ENCODE measurements around the gene DNAH17.

The DNAH17 gene

DNA sequence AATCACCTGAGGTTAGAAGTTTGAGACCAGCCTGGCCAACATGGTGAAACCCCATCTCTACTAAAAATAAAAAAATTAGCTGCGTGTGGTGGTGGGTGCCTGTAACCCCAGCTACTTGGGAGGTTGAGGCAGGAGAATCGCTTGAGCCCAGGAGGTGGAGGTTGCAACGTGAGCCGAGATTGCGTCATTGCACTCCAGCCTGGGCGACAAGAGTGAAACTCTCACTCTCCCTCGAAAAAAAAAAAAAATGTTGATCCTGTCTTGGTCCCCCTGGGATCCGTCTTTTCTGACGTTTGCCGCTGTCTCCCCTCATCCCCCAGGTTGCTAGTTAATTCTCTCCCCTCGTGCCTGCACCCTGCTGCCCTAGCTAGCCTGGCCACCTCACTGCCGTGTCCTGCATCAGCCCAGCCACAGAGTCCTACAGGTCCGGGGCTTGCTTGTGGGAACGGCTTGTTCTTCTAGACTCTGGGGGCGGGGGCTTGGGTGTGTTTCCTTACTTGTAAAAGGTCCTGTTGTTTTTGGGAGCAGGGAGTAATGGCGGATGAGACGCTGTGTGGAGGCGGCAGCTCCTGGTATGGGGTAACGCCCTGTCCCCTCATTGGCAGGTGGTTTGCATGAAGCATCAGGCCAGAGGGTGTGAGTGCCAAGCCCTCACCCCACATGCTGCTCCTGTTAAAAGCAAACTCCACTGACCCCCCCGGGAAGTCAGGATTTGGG is 154.2 kb downstream of the DNAH17 start:
- DNase-seq, result no peak

DNA sequence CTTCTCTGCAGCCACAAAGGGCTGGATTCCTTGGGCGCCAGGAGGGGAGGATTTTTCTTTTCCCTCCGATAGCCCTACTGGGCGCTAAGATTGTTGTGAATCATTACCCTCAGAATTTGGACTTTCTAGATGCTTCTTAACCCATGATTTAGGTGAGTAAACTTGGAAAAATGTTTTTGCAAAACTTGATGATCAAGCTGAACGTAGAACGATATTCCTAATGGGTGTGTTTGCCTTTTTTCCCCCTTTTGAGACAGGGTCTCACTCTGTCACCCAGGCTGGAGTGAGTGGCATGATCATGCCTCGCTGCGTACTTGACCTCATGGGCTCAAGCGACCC is 155.0 kb downstream of the DNAH17 start:
- DNase-seq, result no peak

DNA sequence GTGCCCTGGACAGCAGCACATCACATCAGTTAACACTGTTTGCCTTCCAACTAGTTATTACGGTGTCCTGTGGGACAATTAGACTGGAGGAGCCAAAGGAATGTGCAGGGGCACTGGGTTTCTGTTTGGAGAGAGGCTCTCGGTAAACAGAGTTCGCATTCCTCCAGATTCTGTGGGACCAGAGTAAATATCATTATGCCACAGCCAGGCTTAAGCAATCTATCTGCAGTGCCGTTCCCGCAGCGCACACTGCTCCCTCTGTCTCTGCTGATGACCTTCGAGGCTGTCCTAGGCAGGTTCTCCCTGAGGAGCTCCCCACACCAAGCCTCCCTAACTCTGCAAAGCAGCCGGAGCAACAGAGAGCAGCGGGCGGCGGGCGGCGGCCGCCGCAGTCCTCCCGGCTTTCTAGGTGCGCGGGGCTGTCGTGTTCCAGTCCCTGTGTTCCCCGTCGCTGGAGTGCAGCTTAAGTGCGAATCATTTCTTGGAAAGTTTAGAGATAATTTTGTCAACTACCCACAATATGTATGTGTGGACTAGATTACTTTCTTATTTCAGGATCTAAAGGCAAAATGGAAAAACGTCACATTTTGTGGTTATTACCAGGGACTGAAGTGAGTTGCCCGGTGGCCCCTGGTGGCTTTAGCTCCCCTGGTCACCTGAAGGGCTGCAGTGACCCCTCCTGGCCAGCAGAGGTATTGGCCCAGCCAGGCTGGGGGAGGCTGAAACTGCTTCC is 155.5 kb downstream of the DNAH17 start:
- DNase-seq, result peak; percentile 57

DNA sequence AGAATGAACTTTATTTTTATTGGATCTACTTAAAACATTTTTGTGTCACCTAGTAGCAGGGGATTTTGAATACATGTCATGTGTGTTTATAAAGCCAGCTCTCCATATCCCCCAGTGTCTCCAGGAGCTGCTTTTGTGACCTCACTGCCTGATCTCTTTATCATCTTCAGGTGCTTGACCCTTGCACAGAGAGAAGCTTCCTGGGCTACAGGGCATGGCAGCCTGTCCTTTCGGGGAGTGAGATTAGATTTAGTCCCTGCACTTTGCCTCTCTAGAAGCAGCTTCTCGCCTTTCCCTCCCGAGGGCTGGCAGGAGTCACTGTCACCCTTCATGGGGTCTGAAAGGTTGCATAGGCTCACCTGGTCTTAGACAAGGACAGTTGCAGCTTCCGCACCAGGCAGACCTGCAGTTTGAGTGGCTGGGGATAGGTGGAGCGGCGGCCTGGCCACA is 156.1 kb downstream of the DNAH17 start:
- DNase-seq, result no peak

DNA sequence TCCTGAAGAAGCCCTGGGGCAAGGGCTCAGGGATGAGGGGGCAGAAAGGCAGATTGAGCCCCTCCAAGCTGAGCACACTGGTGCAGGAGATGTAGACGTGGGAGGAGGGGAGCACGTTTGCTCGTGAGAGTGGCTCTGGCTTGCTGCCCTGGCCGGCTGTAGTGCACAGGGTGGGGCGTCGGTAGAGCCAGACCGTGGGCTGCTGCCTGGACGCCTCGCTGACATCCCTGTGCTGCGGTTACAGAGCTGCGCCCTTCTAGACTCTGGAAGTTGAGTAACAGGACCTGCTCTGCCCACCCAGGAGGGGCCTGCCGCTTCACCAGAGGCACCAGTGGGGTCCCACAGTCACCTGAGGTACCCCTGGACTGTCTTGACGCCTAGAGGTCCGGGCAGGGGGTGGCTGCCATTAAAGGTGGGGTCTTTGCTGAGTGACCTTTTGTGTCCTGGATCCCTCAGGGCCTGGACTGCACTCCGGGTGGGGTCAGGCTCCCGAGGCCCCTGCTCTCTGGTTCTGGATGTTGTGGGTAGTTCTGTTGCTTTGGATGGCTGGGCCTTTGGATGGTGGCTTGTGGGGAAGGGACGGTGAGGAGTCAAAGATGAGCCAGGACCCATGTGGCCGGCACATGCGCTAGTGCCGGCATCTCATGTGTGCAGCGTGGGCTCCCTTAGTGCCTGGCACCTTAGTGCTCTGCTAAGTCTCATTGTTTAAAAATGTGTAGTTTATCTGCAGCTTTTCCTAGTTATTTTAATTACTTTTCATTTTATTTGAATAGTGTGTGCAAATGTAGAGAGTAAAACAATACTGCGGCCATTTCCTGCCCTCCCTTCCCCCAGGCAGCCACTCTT is 157.0 kb downstream of the DNAH17 start:
- DNase-seq, result no peak

DNA sequence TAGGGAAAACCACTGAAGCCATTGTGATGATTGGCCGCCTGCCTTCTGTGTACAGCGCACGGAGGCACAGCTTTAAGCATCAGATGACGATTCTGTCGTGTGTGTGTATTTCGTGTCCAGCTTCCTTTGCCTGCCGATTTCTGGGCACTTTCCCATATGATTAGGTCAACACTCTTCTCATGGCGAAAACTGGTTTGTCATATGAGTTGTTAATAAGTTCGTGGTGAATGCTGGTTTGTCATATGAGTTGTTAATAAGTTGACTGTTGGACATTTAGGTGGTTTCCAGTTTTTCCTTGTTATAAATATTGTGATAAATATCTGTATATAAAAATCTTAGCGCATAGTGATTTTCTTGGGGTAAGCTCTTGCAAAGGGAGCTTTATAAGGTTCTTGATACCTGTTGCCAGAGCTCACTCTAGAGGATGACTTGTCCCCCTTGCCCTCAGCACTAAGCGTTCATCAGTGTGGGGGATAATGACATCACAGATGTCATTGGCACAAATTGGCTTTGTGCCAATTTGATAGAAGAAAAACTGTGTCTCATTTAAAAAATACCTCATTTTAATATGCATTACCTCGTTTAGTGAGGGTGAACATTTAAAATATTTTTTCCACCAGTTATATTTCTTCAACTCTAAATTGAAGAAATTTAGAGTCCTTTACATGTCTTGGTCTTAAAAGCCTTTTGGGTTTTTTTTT is 158.7 kb downstream of the DNAH17 start:
- DNase-seq, result no peak

DNA sequence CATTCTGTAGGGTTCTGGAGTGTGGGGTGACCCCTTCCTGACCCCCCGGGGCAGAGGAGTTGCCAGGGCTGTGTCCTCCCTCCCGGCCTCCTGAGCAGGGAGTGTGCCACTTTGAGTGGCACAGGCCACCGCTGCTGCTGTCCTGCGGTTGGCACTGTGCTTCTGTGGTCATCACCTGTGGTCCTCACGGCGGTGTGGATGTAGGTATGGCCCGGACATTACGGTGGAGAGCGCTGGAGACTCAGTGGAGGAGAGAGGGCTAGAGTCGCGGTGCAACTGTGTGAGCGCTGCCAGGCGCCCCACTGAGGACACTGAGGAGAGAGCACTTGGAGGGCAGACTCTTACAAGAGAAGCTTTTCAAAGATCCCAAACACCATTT is 159.7 kb downstream of the DNAH17 start:
- no peak for DNase-seq

DNA sequence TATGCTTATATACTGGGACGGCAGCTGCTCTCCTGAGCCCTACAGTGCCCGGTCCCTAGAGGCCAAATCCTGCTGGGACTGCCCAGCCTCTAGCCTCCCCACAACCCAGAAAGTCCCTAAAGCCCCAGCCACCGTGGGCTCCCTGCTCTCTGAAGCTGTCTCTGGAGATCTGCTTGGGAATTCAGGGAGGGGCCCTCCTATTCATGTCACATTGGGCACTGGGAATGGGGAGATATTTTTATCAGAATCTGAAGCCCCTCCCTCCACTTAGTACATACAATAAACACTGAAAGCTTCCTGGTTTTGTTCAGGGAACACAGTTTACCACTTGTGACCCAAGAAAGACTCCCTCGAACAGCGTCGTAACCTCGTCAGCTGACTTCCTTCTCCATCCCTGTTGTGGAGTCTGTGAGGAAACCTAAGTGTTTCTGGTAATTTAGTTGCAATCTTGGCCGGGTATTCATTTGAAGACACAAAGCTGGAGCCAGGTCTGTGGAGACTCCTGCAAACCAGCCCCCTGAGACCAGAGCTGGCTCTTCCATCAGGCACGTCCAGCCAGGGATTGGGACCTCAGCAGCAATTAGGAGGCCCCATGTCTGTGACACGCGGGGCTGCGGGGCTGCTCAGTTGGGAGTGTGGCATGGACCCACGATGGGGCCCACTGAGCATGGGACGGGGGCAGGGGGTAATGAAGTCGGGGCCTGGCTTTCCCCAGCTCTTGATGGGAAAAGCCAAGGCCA is 160.2 kb downstream of the DNAH17 start:
- DNase-seq, result peak; percentile 66

DNA sequence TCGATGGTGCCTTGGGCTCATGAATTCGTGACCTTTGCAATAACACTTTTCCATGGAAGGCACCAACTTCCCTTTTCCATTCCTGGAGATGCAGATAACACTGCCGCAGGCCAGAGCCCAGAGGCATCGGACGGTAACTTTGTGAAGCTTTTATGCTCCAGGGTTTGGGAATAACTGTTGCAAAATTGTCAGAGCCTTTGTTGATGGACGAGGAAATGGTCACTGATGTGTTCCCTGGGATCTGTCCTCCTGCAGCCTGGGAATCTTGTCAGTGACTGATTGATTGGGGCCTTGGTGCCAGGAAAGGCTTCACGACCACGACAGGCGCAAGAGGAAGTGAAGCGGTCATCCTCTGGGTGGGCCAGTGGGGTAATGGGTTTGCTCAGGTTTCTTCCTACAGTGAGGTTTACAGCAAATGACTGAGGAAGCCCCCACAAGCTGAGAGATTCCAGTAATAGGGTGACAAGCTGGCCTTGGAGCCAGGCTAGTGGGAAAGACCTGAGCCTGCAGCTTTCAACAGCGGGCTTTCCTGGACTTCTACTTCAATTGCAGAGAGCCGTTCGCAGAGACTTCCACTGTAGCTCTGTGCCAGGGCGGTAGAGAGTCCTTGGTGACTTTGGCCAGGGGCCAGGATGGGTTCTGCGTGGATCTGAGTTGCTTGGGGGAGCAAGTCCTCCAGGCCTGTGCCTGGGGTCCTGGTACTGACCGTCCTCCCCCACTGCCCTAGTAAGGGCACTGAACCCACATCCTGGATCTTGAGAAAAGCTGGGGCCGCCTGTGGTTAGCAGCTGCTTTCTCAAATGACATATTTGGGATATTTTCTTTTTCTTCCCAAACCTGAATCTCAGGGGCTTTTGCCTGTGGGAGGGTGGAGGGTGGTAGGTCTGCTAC is 161.1 kb downstream of the DNAH17 start:
- no peak for DNase-seq

DNA sequence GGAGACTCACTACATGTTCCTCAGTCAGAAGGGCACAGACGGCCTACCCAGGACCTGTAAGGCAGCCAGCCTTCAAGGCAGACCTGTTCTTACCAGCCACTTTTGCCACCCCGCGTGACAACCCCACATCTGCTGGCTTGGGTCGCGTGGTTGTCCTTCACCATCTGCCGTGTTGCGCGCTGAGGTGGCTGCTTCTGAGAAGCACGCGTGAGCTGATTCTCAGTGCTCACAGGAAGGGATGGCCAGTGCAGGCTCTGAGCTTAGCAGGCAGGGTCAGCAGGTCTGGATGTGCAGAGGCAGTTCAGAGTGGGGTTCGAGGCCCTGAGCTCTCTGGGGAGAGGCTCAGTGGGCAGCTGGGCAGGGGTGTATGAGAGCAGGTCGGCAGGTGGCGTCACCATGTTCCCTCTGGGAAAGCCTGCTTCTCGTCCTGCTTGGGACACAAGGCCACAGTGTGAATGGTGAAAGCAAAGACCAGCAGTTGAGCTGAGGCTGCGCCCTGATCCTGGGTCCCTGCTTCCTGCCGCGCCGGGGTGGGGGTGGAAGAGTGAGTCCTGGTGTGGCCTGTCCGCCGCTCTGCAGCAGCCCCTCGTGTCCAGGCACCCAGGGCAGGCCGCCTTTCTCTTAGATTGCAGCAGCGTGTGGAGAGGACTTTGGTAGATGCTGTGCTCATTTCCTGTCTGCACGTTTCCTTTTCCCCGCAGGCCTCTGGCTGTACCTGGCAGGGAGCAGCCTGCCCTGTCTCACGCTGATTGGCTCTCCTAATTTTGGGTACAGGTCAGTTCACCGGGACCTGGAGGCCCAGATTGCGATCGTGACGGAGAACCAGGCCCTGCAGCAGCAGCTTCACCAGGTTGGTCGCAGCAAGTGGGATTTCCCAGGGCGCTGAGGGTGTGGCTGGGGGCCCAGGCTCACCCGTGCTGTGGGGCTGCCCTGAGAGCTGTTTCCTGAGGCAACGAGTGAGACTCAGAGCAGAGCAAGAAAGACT is 162.7 kb downstream of the DNAH17 start:
- DNase-seq, result peak; percentile 8

DNA sequence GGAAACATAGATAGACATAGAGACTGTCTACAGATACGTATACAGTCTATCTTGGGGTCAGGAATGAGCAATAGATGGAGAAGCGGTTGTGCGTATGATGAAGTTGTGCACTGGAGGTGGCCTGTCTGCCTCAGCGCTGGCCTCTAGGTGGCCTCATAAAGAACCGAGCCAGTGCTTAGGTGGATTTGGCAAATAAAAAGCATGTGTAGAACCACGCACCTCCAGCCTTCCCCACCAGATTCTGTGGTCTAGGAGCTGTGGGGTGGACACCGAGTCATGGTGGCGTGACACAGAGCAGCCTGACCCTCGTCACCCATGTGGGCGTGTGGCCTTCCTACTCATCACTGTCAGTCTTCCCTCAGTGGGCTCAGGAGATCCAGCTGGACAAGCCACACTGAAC is 164.8 kb downstream of the DNAH17 start:
- DNase-seq, result peak; percentile 69

DNA sequence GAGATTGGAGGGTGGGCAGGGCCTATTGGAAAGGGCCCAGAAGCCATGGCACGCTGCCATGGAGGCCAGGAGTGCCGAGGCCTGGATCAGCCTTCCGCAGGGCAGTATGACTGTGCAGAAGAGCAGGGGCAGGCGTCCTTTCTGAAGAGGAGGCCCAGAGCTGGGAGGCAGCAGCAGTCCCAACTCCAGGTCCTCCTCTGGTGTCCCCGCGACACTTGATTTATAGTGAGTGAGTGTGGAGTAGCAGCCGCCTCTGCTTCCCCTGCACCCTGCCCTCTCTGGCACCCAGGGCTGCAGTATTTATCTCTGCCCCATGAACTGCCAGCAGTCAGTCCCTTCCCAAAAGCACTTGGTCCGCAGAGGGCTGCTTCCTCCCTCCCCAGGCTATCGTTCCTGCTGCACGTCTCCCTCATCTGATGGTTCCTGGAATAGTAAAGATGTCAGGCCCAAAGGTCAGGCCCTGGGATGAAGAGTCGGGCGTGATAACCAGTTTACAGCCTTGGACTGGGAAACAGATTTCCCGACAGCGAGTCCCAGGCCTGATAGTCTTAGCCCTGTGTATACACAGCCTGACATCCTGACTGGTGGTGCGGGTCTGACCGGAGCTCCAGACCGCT is 165.8 kb downstream of the DNAH17 start:
- DNase-seq, result no peak

DNA sequence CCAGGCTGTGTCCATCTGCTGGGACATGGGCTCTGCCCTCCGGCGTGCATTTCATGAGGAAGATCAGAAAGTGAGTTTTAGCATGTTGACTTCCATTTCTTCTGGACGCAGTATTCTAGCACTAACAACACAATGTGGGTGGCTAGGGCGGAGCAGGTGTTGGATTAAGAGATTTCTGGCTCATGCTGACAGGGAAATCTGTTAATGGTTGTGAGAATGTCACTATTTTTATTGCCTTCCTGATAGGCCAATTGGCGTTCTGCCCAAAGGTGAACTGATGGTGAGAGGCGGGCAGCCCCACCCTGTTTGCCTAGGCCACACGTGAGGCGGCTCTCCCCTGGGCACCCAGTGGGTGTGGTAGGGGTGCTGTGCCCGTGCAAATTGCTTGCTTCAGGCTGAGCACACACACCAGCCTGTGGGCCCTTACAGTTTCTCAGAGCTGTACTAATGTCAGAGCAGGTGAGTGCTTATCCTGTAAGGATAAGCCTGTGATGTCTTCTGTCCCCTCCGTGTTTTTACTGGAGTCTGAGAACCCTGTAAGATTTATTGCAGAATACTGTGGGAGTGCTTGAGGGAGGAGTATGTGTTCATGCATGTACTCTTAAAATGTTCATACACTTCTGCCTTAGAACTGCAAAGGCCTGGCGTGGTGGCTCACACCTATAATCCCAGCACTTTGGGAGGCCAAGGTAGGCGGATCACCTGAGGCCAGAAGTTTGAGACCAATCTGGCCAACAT is 167.8 kb downstream of the DNAH17 start:
- no peak for DNase-seq

DNA sequence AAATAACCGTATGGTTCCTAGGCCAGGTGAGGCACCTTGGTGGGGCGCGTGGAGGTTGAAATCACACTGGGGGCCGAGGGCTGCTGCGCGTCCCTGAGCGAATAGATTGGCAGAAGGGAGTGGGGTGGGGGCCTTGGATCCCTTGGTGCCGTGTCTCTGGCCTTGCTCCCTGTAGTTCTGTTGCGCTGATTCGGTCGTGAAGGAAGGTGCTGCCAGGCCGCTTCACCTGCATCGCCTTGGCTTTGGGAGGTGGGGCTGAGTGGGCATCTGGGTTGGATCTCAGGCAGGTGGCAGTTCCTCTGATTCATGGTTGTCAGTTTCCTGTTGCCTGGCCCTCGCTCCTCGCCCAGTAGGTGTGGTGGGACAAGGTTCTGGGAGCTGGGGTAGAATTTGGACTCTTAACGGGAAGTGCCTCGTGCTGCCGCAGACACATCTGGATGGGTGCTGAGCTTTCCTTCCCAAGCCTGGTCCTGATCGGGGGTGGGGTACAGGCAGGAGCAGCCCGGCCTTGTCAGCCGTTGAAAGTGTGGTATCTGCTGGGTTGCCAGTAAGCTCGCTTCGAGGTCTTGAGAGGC is 168.6 kb downstream of the DNAH17 start:
- no peak for DNase-seq

DNA sequence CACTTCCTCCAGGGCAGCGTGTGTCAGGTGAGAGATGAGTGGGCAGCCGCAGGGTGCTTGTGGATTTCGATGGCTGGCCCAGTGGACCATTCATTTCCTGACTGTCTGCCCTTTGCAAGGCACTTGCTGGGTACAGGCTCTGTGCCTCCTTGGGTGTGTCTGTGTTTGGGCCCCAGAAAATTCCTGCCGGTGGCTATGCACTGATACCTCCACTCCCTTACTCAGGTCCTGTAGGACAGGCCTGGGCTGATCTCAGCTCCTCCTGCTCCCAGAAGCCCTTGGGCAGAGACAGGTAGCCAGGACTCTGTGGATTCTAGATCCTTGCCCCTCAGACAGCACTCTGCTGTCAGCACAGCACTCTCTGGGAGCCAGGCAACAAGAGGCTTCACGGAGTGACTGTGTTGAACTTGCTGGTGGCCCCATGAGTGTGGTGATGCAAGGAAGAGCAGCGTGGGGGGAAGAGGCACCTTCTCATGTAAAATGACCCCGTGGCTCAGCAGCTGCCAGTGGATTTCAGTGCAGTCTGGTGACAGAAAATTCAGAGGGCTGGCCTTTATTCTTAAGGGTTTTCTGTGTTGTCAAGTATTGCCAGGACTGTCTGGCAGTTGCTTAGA is 169.7 kb downstream of the DNAH17 start:
- peak; percentile 58 for DNase-seq

DNA sequence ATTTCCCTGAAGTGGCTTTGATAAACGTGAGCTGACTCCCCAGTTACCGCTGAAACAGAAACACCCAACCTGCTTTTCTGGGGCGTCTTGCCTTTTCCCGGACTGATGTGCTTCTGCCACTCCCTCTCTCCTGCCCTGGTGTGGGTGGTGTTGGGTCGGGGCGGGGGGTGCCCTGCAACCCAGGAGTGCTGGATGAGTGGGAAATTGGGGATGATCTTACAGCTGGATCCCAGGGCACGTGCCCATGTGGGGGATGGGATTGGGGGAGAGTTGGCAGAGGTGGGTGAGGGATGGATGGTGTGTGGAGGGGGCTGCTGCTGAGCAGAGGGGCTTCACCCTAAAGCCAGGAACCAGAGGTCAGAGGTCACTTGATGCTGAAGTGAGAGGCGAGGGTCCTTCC is 170.3 kb downstream of the DNAH17 start:
- DNase-seq, result no peak

DNA sequence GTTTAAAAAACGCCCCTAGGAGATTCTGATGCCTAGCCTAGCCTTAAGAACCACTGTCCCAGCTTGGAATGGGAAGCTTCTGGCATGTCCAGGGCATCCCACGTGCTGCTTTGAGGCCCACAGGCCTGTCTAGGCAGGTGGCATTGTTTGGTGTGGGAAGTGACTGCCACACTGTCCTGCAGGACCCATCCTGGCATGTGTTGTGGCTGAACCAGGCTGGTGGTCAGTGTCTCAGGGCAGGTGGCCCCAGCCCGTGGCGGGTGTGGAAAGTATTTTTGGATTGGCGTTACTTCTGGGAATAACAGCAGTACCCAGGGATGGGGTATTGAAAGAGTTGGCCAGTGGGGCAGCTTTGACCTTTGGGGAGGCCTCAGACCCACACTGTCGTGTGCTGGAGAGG is 170.8 kb downstream of the DNAH17 start:
- DNase-seq, result no peak

DNA sequence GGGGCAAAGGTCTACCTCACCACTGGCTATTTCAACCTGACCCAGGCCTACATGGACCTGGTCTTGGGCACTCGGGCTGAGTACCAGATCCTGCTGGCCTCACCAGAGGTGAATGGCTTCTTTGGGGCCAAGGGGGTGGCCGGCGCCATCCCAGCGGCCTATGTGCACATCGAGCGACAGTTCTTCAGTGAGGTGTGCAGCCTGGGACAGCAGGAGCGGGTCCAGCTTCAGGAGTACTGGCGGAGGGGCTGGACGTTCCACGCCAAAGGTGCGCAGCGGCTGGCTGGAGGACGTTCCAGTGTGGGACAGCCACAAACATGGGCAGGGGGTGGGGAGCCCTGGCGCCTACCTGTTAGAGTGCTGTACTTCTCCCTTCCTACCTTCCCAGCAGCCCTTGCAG is 173.4 kb downstream of the DNAH17 start:
- DNase-seq, result no peak

Measured in MV-4-11 (cell line).